ENCODE data around the gene MNAT1.

DNA sequence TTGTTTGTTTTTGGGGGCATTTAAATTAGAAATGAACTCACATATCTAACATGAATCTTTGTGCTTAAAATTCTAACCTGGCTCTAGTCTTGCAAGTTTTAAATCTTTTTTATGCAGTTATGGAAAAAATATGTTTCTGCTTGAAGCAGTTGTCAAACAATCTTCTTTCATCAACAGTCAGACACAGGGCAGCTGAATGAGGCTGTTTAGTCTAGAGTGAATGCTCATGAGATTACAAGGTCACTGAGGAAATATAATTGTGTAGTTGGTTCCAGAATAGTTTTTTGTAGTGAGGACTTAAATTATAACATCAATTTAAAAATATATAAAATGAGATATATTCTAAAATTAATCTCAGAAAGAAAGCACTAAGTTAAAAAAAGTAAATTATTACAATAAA, 169.8 kb downstream of the MNAT1 start:
- TF ChIP-seq EZH2 (IDR thresholded peaks at IDR 0.05; ENCODE audit: low read depth, unreplicated experiment) (no peak), POLR2AphosphoS5 (IDR thresholded peaks at IDR 0.05; ENCODE audit: low read depth) (no peak), EZH2phosphoT487 (IDR thresholded peaks at IDR 0.05; ENCODE audit: unreplicated experiment) (no peak), CREB1 (CRISPR knock-in tag; IDR thresholded peaks at IDR 0.05; ENCODE audit: low read depth) (no peak), ZNF331 (CRISPR knock-in tag; IDR thresholded peaks at IDR 0.05; ENCODE audit: low read depth) (no peak), STAT1 (IDR thresholded peaks at IDR 0.05; ENCODE audit: unreplicated experiment) (no peak), JUNB (IDR thresholded peaks at IDR 0.05; ENCODE audit: unreplicated experiment) (no peak), ZNF114 (CRISPR knock-in tag; IDR thresholded peaks at IDR 0.05) (no peak), NANOG (IDR thresholded peaks at IDR 0.05; ENCODE audit: borderline replicate concordance) (no peak)
- TF ChIP-seq, protein P1, sequence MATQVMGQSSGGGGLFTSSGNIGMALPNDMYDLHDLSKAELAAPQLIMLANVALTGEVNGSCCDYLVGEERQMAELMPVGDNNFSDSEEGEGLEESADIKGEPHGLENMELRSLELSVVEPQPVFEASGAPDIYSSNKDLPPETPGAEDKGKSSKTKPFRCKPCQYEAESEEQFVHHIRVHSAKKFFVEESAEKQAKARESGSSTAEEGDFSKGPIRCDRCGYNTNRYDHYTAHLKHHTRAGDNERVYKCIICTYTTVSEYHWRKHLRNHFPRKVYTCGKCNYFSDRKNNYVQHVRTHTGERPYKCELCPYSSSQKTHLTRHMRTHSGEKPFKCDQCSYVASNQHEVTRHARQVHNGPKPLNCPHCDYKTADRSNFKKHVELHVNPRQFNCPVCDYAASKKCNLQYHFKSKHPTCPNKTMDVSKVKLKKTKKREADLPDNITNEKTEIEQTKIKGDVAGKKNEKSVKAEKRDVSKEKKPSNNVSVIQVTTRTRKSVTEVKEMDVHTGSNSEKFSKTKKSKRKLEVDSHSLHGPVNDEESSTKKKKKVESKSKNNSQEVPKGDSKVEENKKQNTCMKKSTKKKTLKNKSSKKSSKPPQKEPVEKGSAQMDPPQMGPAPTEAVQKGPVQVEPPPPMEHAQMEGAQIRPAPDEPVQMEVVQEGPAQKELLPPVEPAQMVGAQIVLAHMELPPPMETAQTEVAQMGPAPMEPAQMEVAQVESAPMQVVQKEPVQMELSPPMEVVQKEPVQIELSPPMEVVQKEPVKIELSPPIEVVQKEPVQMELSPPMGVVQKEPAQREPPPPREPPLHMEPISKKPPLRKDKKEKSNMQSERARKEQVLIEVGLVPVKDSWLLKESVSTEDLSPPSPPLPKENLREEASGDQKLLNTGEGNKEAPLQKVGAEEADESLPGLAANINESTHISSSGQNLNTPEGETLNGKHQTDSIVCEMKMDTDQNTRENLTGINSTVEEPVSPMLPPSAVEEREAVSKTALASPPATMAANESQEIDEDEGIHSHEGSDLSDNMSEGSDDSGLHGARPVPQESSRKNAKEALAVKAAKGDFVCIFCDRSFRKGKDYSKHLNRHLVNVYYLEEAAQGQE (IDR thresholded peaks at IDR 0.05; ENCODE audit: unreplicated experiment) = no peak
- TF ChIP-seq, protein P2, sequence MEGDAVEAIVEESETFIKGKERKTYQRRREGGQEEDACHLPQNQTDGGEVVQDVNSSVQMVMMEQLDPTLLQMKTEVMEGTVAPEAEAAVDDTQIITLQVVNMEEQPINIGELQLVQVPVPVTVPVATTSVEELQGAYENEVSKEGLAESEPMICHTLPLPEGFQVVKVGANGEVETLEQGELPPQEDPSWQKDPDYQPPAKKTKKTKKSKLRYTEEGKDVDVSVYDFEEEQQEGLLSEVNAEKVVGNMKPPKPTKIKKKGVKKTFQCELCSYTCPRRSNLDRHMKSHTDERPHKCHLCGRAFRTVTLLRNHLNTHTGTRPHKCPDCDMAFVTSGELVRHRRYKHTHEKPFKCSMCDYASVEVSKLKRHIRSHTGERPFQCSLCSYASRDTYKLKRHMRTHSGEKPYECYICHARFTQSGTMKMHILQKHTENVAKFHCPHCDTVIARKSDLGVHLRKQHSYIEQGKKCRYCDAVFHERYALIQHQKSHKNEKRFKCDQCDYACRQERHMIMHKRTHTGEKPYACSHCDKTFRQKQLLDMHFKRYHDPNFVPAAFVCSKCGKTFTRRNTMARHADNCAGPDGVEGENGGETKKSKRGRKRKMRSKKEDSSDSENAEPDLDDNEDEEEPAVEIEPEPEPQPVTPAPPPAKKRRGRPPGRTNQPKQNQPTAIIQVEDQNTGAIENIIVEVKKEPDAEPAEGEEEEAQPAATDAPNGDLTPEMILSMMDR (conservative IDR thresholded peaks at IDR 0.05; ENCODE audit: low read depth in 2 of 2) = no peak
- TF ChIP-seq, protein P3, sequence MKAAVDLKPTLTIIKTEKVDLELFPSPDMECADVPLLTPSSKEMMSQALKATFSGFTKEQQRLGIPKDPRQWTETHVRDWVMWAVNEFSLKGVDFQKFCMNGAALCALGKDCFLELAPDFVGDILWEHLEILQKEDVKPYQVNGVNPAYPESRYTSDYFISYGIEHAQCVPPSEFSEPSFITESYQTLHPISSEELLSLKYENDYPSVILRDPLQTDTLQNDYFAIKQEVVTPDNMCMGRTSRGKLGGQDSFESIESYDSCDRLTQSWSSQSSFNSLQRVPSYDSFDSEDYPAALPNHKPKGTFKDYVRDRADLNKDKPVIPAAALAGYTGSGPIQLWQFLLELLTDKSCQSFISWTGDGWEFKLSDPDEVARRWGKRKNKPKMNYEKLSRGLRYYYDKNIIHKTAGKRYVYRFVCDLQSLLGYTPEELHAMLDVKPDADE (IDR thresholded peaks at IDR 0.05) = no peak
- TF ChIP-seq, protein P4, sequence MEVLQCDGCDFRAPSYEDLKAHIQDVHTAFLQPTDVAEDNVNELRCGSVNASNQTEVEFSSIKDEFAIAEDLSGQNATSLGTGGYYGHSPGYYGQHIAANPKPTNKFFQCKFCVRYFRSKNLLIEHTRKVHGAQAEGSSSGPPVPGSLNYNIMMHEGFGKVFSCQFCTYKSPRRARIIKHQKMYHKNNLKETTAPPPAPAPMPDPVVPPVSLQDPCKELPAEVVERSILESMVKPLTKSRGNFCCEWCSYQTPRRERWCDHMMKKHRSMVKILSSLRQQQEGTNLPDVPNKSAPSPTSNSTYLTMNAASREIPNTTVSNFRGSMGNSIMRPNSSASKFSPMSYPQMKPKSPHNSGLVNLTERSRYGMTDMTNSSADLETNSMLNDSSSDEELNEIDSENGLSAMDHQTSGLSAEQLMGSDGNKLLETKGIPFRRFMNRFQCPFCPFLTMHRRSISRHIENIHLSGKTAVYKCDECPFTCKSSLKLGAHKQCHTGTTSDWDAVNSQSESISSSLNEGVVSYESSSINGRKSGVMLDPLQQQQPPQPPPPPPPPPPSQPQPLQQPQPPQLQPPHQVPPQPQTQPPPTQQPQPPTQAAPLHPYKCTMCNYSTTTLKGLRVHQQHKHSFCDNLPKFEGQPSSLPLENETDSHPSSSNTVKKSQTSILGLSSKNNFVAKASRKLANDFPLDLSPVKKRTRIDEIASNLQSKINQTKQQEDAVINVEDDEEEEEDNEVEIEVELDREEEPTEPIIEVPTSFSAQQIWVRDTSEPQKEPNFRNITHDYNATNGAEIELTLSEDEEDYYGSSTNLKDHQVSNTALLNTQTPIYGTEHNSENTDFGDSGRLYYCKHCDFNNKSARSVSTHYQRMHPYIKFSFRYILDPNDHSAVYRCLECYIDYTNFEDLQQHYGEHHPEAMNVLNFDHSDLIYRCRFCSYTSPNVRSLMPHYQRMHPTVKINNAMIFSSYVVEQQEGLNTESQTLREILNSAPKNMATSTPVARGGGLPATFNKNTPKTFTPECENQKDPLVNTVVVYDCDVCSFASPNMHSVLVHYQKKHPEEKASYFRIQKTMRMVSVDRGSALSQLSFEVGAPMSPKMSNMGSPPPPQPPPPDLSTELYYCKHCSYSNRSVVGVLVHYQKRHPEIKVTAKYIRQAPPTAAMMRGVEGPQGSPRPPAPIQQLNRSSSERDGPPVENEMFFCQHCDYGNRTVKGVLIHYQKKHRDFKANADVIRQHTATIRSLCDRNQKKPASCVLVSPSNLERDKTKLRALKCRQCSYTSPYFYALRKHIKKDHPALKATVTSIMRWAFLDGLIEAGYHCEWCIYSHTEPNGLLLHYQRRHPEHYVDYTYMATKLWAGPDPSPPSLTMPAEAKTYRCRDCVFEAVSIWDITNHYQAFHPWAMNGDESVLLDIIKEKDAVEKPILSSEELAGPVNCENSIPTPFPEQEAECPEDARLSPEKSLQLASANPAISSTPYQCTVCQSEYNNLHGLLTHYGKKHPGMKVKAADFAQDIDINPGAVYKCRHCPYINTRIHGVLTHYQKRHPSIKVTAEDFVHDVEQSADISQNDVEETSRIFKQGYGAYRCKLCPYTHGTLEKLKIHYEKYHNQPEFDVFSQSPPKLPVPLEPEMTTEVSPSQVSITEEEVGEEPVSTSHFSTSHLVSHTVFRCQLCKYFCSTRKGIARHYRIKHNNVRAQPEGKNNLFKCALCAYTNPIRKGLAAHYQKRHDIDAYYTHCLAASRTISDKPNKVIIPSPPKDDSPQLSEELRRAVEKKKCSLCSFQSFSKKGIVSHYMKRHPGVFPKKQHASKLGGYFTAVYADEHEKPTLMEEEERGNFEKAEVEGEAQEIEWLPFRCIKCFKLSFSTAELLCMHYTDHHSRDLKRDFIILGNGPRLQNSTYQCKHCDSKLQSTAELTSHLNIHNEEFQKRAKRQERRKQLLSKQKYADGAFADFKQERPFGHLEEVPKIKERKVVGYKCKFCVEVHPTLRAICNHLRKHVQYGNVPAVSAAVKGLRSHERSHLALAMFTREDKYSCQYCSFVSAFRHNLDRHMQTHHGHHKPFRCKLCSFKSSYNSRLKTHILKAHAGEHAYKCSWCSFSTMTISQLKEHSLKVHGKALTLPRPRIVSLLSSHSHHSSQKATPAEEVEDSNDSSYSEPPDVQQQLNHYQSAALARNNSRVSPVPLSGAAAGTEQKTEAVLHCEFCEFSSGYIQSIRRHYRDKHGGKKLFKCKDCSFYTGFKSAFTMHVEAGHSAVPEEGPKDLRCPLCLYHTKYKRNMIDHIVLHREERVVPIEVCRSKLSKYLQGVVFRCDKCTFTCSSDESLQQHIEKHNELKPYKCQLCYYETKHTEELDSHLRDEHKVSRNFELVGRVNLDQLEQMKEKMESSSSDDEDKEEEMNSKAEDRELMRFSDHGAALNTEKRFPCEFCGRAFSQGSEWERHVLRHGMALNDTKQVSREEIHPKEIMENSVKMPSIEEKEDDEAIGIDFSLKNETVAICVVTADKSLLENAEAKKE (CRISPR knock-in tag; IDR thresholded peaks at IDR 0.05) = no peak
